ENCODE measurements around the gene C7orf57. TPM values are rescaled to one million over a fixed set of nuclear protein-coding genes. Genes with fewer than 3 reads are reported as not detected.

Gene C7orf57
- total RNA-seq, 2 experiments from 2014 or later, result 0.28 to 0.33 TPM

DNA sequence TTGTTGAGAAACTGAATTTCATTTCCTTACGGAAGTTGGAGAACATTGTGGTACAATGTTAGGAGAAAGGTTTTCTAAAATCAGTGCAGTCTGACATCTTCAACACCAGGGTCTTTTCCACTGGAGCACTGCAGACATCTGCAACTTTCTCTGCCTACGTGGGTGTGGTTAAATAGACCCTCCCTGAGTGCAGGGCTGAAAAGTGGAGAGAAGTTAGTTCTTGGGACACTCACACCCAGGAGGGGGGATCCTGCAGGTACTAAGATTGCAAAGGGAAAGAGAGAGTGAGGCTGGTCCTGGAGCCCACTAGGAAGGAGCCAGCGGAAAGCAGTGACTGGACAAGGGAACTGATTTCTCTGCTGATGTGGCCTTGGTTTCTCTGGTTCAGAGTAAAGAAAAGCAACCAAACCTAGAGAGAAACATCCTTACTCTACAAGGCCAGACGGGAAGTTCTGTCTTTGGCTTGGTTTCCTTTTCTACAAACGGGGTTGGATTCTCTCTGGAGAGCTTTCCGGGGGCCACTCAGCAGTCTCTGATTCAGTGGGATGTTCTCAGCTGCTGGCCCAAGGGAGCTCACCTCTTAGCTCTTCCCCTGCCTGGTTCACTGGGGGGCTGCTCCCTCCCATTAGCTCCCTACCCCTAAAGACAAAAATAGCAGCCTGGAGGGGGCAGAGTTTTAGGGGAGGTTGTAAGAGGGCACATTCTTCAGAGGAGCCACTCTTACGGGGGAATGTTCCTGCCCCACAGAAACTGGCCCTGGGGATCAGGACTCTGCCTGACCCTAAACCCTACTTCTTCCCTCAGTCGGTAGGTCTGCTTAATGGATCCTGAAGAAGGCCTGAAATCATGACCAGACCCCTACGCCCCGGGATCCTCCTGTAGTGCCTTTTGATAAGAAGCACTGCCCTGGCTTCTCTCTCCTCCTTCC, 56.4 kb downstream of the C7orf57 start:
- Mint-ChIP-seq H3K27ac (peak overlapping the region; percentile 53), H3K4me3 (peak overlapping the region; percentile 87), H3K27me3 (no peaks in the 10 kb centered on the region), H3K9me3 (no peaks in the 10 kb centered on the region), H3K4me1 (peaks cover 82% of the 10 kb centered on the region), H3K36me3 (ENCODE audit: low read depth) (peaks cover 75% of the 10 kb centered on the region)
- CTCF ChIA-PET, result interaction anchor here (0.8 to 1.6 kb wide), 4 partner anchors 11 to 103 kb away, joined by 3 to 5 read pairs (median 4); no protein-coding TSS in a partner anchor
- DNase-seq, result no peak
- POLR2A ChIA-PET, result interaction anchor here (1.2 to 12.7 kb wide), 2 partner anchors 14 to 100 kb away, joined by 3 to 165 read pairs; no protein-coding TSS in a partner anchor

DNA sequence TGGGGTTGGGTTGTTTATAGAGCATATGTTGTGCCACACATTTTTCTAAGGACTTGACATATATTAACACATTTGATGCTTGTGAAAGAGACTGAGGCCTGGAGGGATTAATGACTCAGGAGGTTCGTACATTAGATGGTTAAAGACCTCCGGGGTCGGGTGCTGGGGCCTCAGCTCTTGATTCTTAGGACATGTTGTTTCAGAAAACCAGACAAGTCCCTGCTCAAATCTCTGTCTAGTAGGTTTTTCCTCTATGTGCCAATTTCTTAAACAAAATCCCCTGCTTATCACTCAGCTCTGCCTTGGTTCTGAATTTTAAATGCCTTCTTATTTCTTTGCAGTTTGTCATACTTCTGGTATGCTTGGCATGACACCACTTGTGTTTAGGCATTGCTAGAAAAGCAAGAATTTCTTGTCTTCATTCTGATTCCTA, 59.5 kb downstream of the C7orf57 start:
- Mint-ChIP-seq H3K4me3 (no peak overlapping the region), H3K27me3 (no peaks in the 10 kb centered on the region), H3K4me1 (peaks cover 94% of the 10 kb centered on the region), H3K27ac (peak overlapping the region; percentile 96), H3K36me3 (ENCODE audit: low read depth) (peaks cover 97% of the 10 kb centered on the region), H3K9me3 (no peaks in the 10 kb centered on the region)
- ChIA-PET CTCF (interaction anchor here (3.4 kb wide), 1 partner anchor 103 kb away, joined by 16 read pairs; no protein-coding TSS in a partner anchor), POLR2A (interaction anchor here (2.5 to 12.7 kb wide), 3 partner anchors 8 to 103 kb away, joined by 20 to 165 read pairs (median 148); partner anchors contain the start of gene UPP1)
- DNase-seq, result no peak

GRCh38 chr7:48096273-48096672, 60.9 kb downstream of the C7orf57 start:
- ChIA-PET CTCF (interaction anchor here (1.0 to 3.4 kb wide), 7 partner anchors 9 to 151 kb away, joined by 4 to 16 read pairs (median 5); no protein-coding TSS in a partner anchor), POLR2A (interaction anchor here (0.9 to 12.7 kb wide), 6 partner anchors 9 to 118 kb away, joined by 3 to 165 read pairs (median 12); partner anchors contain the start of gene UPP1)
- no peaks in the 10 kb centered on the region for H3K27me3 Mint-ChIP-seq
- H3K4me3 Mint-ChIP-seq, result peak overlapping the region; percentile 62
- H3K4me1 Mint-ChIP-seq, result peaks cover 84% of the 10 kb centered on the region
- no peaks in the 10 kb centered on the region for H3K9me3 Mint-ChIP-seq
- H3K36me3 Mint-ChIP-seq (ENCODE audit: low read depth), result peaks cover 89% of the 10 kb centered on the region
- peak overlapping the region; percentile 96 for H3K27ac Mint-ChIP-seq
- peak; percentile 62 for DNase-seq

DNA sequence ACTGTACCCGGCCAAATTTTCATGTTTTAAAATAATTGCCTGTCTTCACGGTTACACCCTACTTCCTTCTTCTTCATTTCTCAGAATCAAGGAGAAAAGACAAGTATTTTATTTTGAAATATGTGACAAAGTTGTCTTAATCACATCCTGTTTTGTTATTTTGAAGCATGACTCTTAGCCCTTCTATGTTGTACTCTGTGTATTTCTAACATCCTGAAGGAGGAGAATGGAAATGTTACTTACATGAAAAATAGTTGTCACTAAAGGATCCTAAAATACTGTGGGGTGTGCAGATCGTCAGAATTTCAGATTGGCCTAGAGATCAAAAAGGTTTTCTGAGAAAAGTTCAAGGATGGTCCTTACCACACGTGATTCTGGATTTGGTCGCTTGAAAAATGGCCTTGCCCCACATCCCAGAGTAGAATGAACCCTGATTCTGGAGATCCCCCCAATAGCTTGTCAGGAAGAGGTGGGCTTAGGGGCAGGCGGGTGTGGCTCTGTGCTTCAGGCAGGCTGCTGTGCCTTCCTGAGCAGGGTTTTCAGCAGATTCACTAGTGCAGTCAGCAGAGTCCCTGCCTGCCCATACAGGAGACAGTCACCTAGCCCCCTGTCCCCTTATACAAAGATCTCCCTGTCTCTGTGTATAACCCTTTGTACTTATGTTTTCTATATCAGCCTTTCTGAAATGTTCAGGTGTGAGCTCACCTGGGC, 62.3 kb downstream of the C7orf57 start:
- peaks cover 87% of the 10 kb centered on the region for H3K36me3 Mint-ChIP-seq (ENCODE audit: low read depth)
- ChIA-PET POLR2A (interaction anchor here (1.0 to 6.9 kb wide), 5 partner anchors 9 to 119 kb away, joined by 3 to 148 read pairs (median 5); partner anchors contain the start of gene UPP1), CTCF (interaction anchor here (1.1 to 2.5 kb wide), 3 partner anchors 9 to 106 kb away, joined by 4 to 9 read pairs (median 5); no protein-coding TSS in a partner anchor)
- peaks cover 81% of the 10 kb centered on the region for H3K4me1 Mint-ChIP-seq
- peak; percentile 30 for DNase-seq
- H3K9me3 Mint-ChIP-seq, result no peaks in the 10 kb centered on the region
- H3K27ac Mint-ChIP-seq, result peak overlapping the region; percentile 96
- peak overlapping the region; percentile 68 for H3K4me3 Mint-ChIP-seq
- H3K27me3 Mint-ChIP-seq, result no peaks in the 10 kb centered on the region

DNA sequence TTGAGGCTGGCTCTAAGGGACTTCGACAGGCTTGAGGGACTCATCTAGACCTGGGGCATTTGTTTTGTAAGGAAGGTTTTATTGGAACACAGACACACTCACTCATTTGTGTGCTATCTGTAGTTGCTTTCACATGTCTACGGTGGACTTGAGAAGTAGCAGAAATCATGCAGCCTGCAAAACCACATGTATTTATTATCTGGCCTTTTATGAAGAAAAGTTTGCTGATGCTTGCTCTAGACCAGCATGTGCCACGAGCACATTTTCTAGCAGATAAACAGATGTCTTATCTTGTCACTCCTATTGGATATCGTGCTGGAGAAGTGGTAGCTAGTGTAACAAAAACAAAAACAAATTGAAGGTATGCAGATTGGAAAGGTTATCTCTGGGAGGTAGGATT, 63.5 kb downstream of the C7orf57 start:
- ChIA-PET POLR2A (interaction anchor here (1.0 to 6.9 kb wide), 4 partner anchors 8 to 121 kb away, joined by 3 to 148 read pairs (median 5); partner anchors contain the start of gene UPP1), CTCF (interaction anchor here (1.1 to 2.5 kb wide), 3 partner anchors 10 to 107 kb away, joined by 4 to 9 read pairs (median 5); no protein-coding TSS in a partner anchor)
- H3K27ac Mint-ChIP-seq, result peak overlapping the region; percentile 96
- DNase-seq, result no peak
- H3K4me1 Mint-ChIP-seq, result peaks cover 73% of the 10 kb centered on the region
- H3K36me3 Mint-ChIP-seq (ENCODE audit: low read depth), result peaks cover 85% of the 10 kb centered on the region
- no peaks in the 10 kb centered on the region for H3K9me3 Mint-ChIP-seq
- no peaks in the 10 kb centered on the region for H3K27me3 Mint-ChIP-seq
- H3K4me3 Mint-ChIP-seq, result peak overlapping the region; percentile 68

DNA sequence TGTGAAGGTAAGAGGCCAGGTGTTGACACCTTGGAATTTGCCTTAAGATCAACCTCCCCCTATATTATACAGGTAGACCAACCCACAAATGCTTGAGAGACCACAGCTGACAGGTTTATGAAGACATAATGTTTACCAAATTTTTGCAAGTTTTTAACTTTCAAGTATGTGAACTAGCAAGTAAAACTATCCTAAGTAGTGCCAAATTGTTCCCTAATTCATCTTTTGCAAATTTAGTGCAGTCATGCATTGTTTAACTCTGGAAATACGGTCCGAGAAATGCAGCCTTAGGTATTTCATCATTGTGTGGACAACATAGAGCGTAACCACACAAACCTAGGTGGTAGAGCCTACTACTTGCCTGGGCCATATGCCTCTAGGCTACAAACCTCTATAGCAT, 64.4 kb downstream of the C7orf57 start:
- ChIA-PET POLR2A (interaction anchor here (1.0 to 11.6 kb wide), 3 partner anchors 9 to 122 kb away, joined by 5 to 165 read pairs (median 5); partner anchors contain the start of gene UPP1), CTCF (interaction anchor here (1.5 to 2.5 kb wide), 3 partner anchors 9 to 11 kb away, joined by 3 to 9 read pairs (median 8); no protein-coding TSS in a partner anchor)
- Mint-ChIP-seq H3K27me3 (no peaks in the 10 kb centered on the region), H3K36me3 (ENCODE audit: low read depth) (peaks cover 85% of the 10 kb centered on the region), H3K27ac (peak overlapping the region; percentile 96), H3K9me3 (no peaks in the 10 kb centered on the region), H3K4me1 (peaks cover 68% of the 10 kb centered on the region), H3K4me3 (no peak overlapping the region)
- DNase-seq, result no peak

GRCh38 chr7:48101352-48101751, 66.0 kb downstream of the C7orf57 start:
- no peaks in the 10 kb centered on the region for H3K9me3 Mint-ChIP-seq
- H3K4me1 Mint-ChIP-seq, result peaks cover 56% of the 10 kb centered on the region
- no peak overlapping the region for H3K27ac Mint-ChIP-seq
- CTCF ChIA-PET, result interaction anchor here (1.5 to 2.3 kb wide), 5 partner anchors 8 to 13 kb away, joined by 3 to 8 read pairs (median 5); partner anchors contain the start of gene UPP1
- POLR2A ChIA-PET, result interaction anchor here (0.9 to 11.6 kb wide), 4 partner anchors 9 to 123 kb away, joined by 3 to 165 read pairs (median 4); partner anchors contain the start of gene UPP1
- peaks cover 86% of the 10 kb centered on the region for H3K36me3 Mint-ChIP-seq (ENCODE audit: low read depth)
- no peak overlapping the region for H3K4me3 Mint-ChIP-seq
- no peaks in the 10 kb centered on the region for H3K27me3 Mint-ChIP-seq
- DNase-seq, result no peak

DNA sequence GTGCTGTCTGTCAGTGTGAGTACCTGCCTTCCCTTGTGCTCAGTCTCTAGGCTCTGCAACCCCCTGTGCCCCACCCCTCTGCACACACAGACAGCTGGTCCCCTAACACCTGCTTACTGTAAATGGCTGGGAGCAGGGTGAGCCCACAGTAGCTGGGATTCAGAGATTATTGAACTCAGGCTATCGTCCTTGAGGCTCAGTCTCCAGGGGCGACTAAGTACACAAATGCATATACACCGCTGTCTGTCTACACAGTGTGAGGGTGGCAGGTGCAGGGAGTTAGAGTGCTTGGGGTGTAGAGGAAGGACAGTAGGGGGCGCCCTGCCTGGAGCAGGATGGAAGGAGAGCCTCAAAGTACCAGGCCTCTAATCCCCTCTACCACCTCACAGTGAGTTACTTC, 66.6 kb downstream of the C7orf57 start:
- ChIA-PET POLR2A (interaction anchor here (1.0 to 11.6 kb wide), 3 partner anchors 9 to 19 kb away, joined by 3 to 165 read pairs (median 4); partner anchors contain the start of gene UPP1), CTCF (interaction anchor here (1.8 to 2.3 kb wide), 4 partner anchors 8 to 13 kb away, joined by 5 to 8 read pairs (median 6); partner anchors contain the start of gene UPP1)
- Mint-ChIP-seq H3K4me3 (no peak overlapping the region), H3K4me1 (peaks cover 51% of the 10 kb centered on the region), H3K9me3 (no peaks in the 10 kb centered on the region), H3K36me3 (ENCODE audit: low read depth) (peaks cover 86% of the 10 kb centered on the region), H3K27ac (peak overlapping the region; percentile 58), H3K27me3 (no peaks in the 10 kb centered on the region)
- peak; percentile 40 for DNase-seq

GRCh38 chr7:48102530-48102929, 67.2 kb downstream of the C7orf57 start:
- CTCF ChIA-PET, result interaction anchor here (0.6 to 3.3 kb wide), 5 partner anchors 10 to 111 kb away, joined by 3 to 15 read pairs (median 5); partner anchors contain the start of gene UPP1

DNA sequence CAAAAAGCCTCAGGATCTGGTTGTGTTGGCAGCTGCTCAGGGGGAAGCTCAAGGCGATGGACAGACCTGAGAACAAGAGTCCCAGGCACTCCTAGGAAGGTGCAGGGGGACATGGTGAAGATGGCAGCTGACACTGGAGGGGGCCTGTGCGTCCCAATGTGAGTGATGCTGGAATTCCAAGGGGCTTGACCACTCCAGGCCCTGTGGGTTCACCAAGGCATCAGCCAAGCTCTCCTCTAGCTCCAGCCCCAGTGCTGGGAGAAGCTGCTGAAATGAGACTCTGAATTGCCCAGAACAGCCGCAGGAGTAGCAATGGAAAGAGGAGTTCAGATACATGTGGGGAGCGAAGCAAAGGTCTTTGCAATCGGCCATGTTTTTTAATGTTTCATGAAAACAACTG, 69.7 kb downstream of the C7orf57 start:
- ChIA-PET CTCF (interaction anchor here (3.3 kb wide), 1 partner anchor 113 kb away, joined by 15 read pairs; no protein-coding TSS in a partner anchor), POLR2A (interaction anchor here (1.3 to 11.6 kb wide), 4 partner anchors 14 to 127 kb away, joined by 4 to 165 read pairs (median 10); partner anchors contain the start of gene UPP1)
- Mint-ChIP-seq H3K9me3 (no peaks in the 10 kb centered on the region), H3K27ac (peak overlapping the region; percentile 38), H3K36me3 (ENCODE audit: low read depth) (peaks cover 83% of the 10 kb centered on the region), H3K27me3 (no peaks in the 10 kb centered on the region), H3K4me3 (no peak overlapping the region), H3K4me1 (peaks cover 30% of the 10 kb centered on the region)
- no peak for DNase-seq

More at GRCh38 chr7:48102530-48102929, 67.2 kb downstream of the C7orf57 start:
- POLR2A ChIA-PET, result interaction anchor here (1.0 to 11.6 kb wide), 5 partner anchors 8 to 138 kb away, joined by 3 to 165 read pairs (median 4); partner anchors contain the start of gene UPP1
- Mint-ChIP-seq H3K4me3 (no peak overlapping the region), H3K36me3 (ENCODE audit: low read depth) (peaks cover 84% of the 10 kb centered on the region), H3K27ac (peak overlapping the region; percentile 58), H3K9me3 (no peaks in the 10 kb centered on the region), H3K4me1 (peaks cover 47% of the 10 kb centered on the region), H3K27me3 (no peaks in the 10 kb centered on the region)
- no peak for DNase-seq

- CTCF ChIA-PET, result interaction anchor here (5.1 to 5.3 kb wide), 2 partner anchors 115 to 162 kb away, joined by 46 to 77 read pairs; no protein-coding TSS in a partner anchor
- Mint-ChIP-seq H3K9me3 (no peaks in the 10 kb centered on the region), H3K27me3 (no peaks in the 10 kb centered on the region), H3K4me1 (peaks cover 31% of the 10 kb centered on the region), H3K4me3 (no peak overlapping the region), H3K36me3 (ENCODE audit: low read depth) (peaks cover 83% of the 10 kb centered on the region), H3K27ac (no peak overlapping the region)
- POLR2A ChIA-PET, result interaction anchor here (1.0 to 11.6 kb wide), 3 partner anchors 9 to 115 kb away, joined by 3 to 165 read pairs (median 50); partner anchors contain the start of gene UPP1
- DNase-seq, result no peak
These were observed 71.7 kb downstream of the C7orf57 start for GRCh38 chr7:48106906-48107659.
